Measurements from ENCODE around the gene PALM.
A peak's percentile ranks its signal among the peaks of the same experiment; 100 is the strongest.

Gene PALM

DNA sequence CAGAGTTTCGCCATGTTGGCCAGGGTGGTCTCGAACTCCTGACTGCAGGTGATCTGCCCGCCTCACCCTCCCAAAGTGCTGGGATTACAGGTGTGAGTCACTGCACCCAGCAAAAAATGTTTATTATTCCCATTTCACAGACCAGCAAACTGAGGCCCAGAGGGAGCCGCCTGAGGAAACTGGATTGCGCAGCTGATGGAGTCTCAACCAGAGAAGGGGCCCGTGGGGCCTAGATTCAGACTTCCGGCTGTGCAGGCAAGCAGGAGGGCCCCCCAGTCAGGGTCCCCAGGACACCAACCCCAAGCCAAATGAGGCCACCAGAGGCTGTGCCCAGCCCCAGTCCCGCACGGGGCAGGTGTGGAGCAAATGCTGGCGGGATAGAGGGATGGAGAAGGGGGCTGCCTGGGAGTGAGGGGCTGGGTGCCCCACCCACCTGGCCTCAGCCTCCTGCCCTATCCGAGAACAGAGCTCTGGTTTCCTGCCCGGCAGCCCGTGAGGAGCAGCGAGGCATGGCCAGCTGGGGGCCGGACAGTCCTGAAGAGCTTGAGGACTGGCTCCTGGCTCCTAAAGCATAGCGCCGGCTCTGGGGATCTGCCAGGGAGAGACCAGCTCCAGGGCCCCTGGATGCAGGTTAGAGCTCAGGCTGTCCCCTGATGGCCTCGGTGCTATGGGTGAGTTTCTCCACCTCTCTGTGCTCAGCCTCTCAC is 64.1 kb downstream of the PALM start:
- DNase-seq (ENCODE audit: insufficient read length, low spot score) (no peak), FAIRE-seq (no peak)
- TF ChIP-seq POLR2A (IDR thresholded peaks at IDR 0.05; ENCODE audit: low read depth, low read length), result no peak

DNA sequence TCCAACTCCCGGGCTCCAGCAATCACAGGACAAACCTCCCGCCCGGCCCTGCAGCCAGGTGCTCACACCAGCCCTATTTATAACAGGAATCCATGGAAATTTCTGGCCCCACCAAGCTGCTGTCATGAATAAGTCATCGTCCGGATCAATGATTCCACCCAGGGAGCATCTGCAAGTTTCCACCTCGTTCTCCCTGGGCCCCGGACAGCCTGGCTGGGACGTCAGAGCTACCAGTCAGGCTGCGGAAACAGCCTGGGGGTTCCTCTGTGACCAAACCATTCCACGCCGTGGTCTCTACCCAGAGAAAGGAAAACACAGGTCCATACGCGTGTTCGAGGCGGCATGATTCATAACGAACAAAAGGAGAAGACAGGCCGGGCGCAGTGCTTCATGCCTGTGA is 67.8 kb downstream of the PALM start:
- no peak for DNase-seq (ENCODE audit: insufficient read length, low spot score)
- no peak for FAIRE-seq

DNA sequence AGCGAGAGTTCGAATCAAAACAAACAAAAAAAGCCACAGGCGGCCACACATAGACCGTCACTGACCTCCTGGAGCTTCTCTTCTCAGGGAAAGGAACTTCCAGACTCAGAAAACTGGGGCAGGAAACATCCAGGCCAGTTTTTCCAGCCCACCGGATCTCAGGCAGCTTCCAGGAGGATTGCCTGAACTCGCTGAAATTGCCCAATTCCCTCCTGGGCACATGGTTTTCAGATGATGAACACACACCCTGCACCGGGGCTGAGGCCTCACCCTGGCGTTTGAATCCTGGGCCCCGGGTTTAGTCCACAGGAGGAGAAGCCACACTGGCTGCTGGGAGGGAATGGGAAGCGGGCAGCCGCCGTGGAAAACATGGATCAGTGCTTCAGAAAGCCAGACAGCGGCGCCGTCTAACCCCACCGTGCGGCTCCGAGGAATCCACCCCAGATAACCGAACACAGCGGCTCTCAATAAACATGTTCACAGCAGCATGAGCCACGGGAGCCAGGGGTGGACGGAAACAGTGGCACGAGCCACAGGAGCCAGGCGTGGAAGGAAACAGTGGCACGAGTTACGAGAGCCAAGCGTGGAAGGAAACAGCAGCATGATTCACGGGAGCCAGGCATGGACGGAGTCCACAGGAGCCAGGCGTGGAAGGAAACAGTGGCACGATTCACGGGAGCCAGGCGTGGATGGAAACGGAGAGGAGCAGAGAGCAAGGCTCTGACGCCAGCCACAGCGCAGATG is 70.3 kb downstream of the PALM start:
- FAIRE-seq, result peak; percentile 23
- DNase-seq (ENCODE audit: insufficient read length, low spot score), result peak; percentile 79
- no peak for TF ChIP-seq POLR2A (IDR thresholded peaks at IDR 0.05; ENCODE audit: low read depth, low read length)

More for the DNA sequence above, 67.8 kb downstream of the PALM start:
- TF ChIP-seq POLR2A (IDR thresholded peaks at IDR 0.05; ENCODE audit: low read depth, low read length), result no peak

DNA sequence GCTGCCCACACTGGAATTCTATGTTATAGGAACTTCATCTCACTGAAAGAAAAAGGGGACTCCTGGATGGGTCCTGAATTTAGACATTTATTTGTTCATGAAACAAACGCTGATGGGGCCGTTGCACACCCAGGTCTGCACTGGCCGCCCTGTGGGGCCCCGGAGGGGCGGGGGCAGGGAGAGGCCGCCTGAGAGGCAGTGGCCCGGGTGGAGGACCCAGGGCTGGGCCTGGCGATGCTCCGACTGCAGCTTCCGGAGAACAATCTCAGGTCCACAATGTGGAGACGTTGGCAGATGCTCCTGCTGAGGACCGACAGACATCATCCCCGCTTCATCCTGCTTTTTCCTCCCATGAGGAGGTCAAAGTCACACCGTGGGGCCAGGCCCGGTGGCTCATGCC is 72.2 kb downstream of the PALM start:
- FAIRE-seq, result no peak
- no peak for DNase-seq (ENCODE audit: insufficient read length, low spot score)
- no peak for TF ChIP-seq POLR2A (IDR thresholded peaks at IDR 0.05; ENCODE audit: low read depth, low read length)

DNA sequence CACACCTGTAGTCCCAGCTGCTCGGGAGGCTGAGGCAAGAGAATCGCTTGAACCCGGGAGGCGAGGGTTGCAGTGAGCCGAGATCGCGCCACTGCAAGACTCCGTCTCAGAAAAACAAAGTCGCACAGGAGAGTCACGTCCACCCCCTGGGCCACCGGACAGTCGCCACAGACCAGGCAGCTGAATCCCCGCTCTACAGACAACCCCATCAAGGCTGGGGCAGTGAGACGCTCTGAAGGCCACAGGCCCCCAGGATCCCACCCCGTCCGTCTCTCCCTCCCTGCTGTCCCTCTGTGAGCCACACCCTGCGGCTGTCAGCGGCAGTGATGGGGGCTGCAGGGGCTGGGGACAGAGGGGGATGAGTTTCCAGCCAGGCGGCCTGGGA is 73.1 kb downstream of the PALM start:
- DNase-seq (ENCODE audit: insufficient read length, low spot score) (no peak), FAIRE-seq (no peak)

DNA sequence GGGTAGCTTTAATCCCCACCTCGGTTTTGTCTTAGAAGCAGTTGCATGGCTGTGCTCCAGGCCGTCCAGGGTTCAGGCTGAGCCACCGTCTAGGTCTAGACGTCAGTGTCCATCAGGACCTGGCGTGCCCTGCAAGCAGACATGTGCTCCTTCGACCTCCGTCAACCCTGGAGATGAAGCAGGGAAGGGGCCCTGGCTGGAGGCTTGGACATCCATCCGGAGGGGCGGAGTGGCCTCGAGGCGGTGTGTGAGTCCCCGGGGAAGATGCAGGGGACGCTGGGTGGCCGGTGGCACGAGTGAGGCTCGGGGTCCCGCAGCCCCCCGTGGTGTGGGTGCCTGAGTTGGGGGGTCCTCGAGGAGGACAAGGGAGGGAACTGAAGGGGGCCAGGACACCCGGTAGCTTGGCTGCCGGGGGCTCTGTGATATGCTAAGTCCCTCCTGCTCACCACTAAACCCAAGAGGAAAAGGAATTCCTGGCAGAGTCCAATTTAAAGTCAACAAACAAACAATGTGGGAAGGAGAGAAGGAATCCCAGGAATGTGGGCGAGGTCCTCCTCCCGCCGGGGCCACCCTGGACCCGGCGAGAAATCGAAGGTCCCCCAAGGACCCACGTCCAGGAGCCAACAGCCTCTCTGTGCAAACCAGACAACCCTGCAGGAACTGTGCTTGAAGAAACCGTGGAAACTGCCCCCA is 73.6 kb downstream of the PALM start:
- no peak for FAIRE-seq
- no peak for TF ChIP-seq POLR2A (IDR thresholded peaks at IDR 0.05; ENCODE audit: low read depth, low read length)
- DNase-seq (ENCODE audit: insufficient read length, low spot score), result peak; percentile 71

More for the DNA sequence above, 73.1 kb downstream of the PALM start:
- no peak for TF ChIP-seq POLR2A (IDR thresholded peaks at IDR 0.05; ENCODE audit: low read depth, low read length)

DNA sequence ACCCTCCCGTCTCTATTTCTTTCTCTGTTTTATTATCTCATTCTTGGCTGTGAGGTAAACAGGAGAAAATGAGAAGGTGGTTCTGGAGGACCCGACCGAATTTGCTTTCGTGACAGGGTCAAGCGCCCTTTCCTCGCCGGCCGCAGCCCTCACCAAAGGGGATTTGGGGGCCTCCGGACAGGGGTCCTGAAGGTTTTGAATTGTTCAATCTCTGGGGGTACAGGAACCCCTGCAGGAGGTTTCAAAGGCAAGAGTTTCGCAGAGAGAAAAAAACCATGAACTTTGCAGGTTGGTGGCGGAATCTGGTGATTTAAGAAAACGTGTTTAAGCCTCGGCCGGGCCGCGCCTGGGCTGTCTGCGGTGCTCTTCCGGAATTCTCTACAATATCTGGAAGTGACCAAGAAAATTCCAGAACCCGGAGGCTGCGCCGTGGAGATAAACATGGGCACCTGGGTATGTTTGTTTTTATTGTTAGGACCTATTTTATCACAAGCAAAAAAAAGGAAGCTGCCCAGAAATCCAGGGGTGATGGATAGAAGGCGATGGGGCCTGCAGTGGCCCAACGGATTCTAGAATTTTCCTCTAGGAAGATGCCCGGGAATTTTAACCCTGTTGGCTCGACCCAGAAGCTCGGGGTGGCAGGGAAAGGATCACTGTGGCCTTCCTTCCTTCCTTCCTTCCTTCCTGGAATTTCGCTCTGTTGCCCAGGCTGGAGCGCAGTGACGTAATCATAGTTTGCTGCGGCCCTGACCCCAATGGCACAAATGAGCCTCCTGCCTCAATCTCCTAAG is 74.3 kb downstream of the PALM start:
- no peak for TF ChIP-seq POLR2A (IDR thresholded peaks at IDR 0.05; ENCODE audit: low read depth, low read length)
- FAIRE-seq (no peak), DNase-seq (ENCODE audit: insufficient read length, low spot score) (no peak)

DNA sequence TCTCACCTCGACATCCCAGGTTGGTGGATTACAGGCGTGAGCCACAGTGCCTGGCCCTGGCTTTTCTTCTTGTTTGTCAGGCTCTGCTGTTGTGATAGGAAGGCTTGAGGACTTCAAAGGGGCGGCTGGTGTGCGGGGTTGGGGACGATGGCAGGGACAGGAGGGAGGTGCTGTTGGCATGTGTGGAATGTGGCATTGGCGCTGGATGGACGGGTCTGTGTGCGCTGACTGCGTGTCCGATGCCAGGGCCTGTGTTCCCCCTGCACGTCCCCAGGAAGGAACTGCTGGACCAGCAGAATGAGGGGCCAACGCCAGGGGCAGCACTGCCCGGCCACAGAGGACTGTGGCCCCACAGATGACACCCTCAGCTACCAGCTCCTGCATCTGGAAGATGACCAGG is 75.8 kb downstream of the PALM start:
- DNase-seq (ENCODE audit: insufficient read length, low spot score) (no peak), FAIRE-seq (no peak)
- TF ChIP-seq POLR2A (IDR thresholded peaks at IDR 0.05; ENCODE audit: low read depth, low read length), result no peak

DNA sequence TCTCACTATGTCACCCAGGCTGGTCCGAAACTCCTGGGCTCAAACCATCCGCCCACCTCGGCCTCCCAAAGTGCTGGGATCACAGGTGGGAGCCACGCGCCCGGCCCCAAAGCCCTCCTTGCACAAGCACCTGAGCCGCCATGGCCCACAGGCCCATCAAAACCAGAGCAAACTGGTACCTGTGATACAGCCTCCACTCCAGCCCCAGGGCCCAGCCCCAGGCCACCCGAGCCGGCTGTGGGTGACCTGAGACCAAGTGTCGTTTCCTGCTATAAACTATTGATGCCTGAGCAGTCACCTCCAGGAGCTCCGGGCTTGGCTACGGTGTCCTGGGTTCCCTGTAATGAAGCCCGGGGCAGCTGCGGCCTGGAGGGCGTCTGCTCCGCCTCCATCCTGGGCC is 78.8 kb downstream of the PALM start:
- DNase-seq (ENCODE audit: insufficient read length, low spot score), result no peak
- no peak for FAIRE-seq
- no peak for TF ChIP-seq POLR2A (IDR thresholded peaks at IDR 0.05; ENCODE audit: low read depth, low read length)

DNA sequence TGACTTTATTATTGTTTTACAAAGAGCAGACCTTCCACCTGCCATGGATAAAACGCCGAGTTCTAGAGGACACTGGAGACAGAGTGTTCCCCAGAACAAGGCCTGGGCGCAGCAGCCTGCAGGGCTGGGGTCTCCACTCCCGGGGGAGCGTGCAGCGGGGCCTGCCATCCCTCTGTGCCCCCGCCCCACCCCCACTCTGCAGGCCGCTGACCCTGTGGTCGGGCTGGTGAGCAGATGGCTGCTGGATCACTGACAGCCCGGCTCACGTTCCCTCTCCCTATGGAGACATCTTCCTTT is 79.9 kb downstream of the PALM start:
- no peak for DNase-seq (ENCODE audit: insufficient read length, low spot score)
- FAIRE-seq, result no peak
- no peak for TF ChIP-seq POLR2A (IDR thresholded peaks at IDR 0.05; ENCODE audit: low read depth, low read length)

DNA sequence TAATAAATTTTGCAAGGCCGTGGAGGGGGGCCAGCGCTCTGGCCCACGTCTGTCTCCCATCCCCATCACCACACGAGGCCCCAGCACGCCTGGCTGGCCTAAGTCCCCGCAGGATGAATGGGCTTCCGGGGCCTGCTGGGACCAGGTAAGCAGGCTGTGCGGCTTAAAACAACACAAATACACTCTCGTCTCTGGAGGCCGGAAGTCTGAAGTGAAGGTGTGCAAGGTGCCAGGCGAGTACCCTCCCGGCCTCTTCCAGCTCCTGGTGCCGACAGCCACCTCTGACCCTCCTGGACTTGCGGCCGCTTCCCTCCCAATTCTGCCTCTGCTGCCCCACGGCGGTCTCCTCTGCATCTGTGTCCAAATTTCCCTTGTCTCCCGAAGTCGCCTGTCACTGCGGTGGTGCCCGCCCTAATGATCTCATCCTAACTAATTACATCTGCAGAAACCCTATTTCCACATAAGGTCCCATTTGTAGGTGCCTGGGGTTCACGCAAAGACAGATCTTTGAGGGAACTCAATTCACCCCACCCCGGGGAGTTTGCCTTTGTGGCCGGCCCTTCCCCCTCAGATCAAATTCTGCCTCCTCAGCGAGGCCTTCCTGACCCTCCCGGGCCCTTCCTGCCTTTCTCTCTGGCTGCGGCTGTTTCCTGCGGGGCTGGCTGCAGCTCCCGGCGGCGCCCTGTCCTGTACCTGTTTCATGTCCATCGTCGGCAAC is 80.4 kb downstream of the PALM start:
- DNase-seq (ENCODE audit: insufficient read length, low spot score), result no peak
- FAIRE-seq, result no peak
- no peak for TF ChIP-seq POLR2A (IDR thresholded peaks at IDR 0.05; ENCODE audit: low read depth, low read length)

DNA sequence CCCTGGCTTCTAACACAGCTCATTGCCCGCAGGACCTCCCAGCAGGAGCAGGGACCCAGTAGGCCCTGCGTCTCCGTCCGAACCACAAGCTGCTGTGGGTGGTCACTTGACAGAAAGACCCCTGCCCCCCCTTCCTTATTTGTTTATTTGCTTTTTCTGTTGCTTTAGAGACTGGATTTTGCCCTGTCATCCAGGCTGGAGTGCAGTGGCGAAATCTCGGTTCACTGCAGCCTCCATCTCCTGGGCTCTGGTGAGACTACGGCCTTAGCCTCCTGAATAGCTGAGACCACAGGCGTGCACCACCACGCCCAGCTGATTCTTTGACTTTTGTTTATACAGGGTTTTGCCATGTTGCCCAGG is 80.9 kb downstream of the PALM start:
- TF ChIP-seq POLR2A (IDR thresholded peaks at IDR 0.05; ENCODE audit: low read depth, low read length), result no peak
- FAIRE-seq (no peak), DNase-seq (ENCODE audit: insufficient read length, low spot score) (no peak)

DNA sequence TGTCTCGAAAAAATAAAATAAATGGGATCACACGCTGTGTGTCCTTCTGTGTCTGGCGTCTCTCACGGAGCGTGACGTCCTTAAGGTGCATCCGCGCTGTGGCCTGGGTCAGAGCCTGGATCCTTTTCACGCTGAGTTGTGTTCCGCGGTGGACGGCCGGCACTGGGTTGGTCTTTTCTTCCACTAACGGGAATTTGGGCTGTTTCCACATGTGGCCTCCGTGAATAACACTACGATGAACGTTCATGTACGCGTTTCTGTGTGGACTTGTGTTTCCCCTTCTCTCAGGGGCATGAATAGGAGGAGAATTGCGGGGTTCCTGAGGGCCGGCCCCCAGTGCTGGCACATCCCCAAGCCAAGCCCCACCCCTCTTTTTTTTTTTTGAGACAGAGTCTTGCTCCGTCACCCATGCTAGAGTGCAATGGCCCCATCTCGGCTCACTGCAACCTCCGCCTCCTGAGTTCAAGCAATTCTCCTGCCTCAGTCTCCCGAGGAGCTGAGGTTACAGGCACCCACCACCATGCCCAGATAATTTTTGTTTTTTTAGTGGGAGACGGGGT is 82.4 kb downstream of the PALM start:
- TF ChIP-seq POLR2A (IDR thresholded peaks at IDR 0.05; ENCODE audit: low read depth, low read length), result no peak
- FAIRE-seq, result no peak
- DNase-seq (ENCODE audit: insufficient read length, low spot score), result no peak

All from H54 (cell line).